Retinal pigment epithelial cell (primary cell): ENCODE results near the gene GPR15.

Experiments
- DNase-seq: peaks from one replicate; pipeline ENCODE4 v3.0.0-alpha.2; 2010; ENCODE audit warnings: low read depth
- H3K4me3 ChIP-seq: 2 replicates; pipeline ENCODE4 v1.5.1; 2011; ENCODE audit warnings: mild to moderate bottlenecking, low read length, control low read depth, moderate library complexity
- CTCF ChIP-seq: conservative IDR thresholded peaks from 2 replicates; pipeline ENCODE4 v1.5.1; 2011; ENCODE audit warnings: low read depth, low read length, control low read depth, inconsistent platforms

Gene GPR15

GRCh38 chr3:98573181-98573728 is 41.5 kb downstream of the GPR15 start:
- TF ChIP-seq CTCF = peak; percentile 53
- no peak for DNase-seq

GRCh38 chr3:98574132-98574531 is 42.4 kb downstream of the GPR15 start:
- no peak for TF ChIP-seq CTCF
- DNase-seq = no peak
- no peak overlapping the region for H3K4me3 ChIP-seq

More at GRCh38 chr3:98573181-98573728, 41.5 kb downstream of the GPR15 start:
- H3K4me3 ChIP-seq = no peak overlapping the region

- no peak overlapping the region for H3K4me3 ChIP-seq
- DNase-seq = no peak
- TF ChIP-seq CTCF = no peak
These were observed 45.6 kb downstream of the GPR15 start for GRCh38 chr3:98577178-98577895.

- no peak for DNase-seq
- TF ChIP-seq CTCF = no peak
- no peak overlapping the region for H3K4me3 ChIP-seq
These were observed 48.9 kb downstream of the GPR15 start for GRCh38 chr3:98580401-98581386.

GRCh38 chr3:98581474-98581873 is 49.7 kb downstream of the GPR15 start:
- H3K4me3 ChIP-seq = no peak overlapping the region
- no peak for TF ChIP-seq CTCF
- DNase-seq = no peak

- H3K4me3 ChIP-seq = no peak overlapping the region
- TF ChIP-seq CTCF = no peak
- DNase-seq = no peak
These were observed 50.3 kb downstream of the GPR15 start for GRCh38 chr3:98582042-98582441.
